ACC112 (cell line): ENCODE measurements around the gene RGL4.
"Not testable (repeated sequence)": the region's sequence is repeated elsewhere in the genome, so short reads cannot be mapped to it uniquely, and the experiment has no call there.

Source experiments
- H2AFZ ChIP-seq: fragments of 200-600 bp; sonication (generic); one replicate; pipeline ENCODE4 v1.6.0; 2017; ENCODE audit warnings: antibody characterized with exemption, low read length; ENCODE audit not compliant: unreplicated experiment
- H3K27ac ChIP-seq: fragments of 200-600 bp; sonication (generic); 2 replicates; pipeline ENCODE4 v1.5.1; 2014; ENCODE audit warnings: low read depth, mild to moderate bottlenecking, antibody characterized with exemption, low read length, moderate library complexity
- H3K27me3 ChIP-seq: fragments of 200-600 bp; sonication (generic); 2 replicates; pipeline ENCODE4 v1.6.1; 2014; ENCODE audit warnings: mild to moderate bottlenecking, antibody characterized with exemption, low read length, moderate library complexity, mixed read lengths; ENCODE audit not compliant: insufficient read depth
- H3K36me3 ChIP-seq: fragments of 200-600 bp; sonication (generic); 2 replicates; pipeline ENCODE4 v1.6.1; 2016; ENCODE audit warnings: mild to moderate bottlenecking, antibody characterized with exemption, low read length, moderate library complexity, mixed read lengths; ENCODE audit not compliant: insufficient read depth
- H3K4me1 ChIP-seq: fragments of 200-600 bp; sonication (generic); one replicate; pipeline ENCODE4 v1.6.1; 2016; ENCODE audit warnings: low read length, mixed read lengths; ENCODE audit not compliant: insufficient read depth, unreplicated experiment, control insufficient read depth
- H3K4me3 ChIP-seq: fragments of 200-600 bp; sonication (generic); 2 replicates; pipeline ENCODE4 v1.5.1; 2014; ENCODE audit warnings: mild to moderate bottlenecking, low read depth, low read length
- H3K79me2 ChIP-seq: fragments of 200-600 bp; sonication (generic); one replicate; pipeline ENCODE4 v1.6.0; 2016; ENCODE audit warnings: low read length; ENCODE audit not compliant: control insufficient read depth, unreplicated experiment, insufficient read depth

Gene RGL4, protein sequence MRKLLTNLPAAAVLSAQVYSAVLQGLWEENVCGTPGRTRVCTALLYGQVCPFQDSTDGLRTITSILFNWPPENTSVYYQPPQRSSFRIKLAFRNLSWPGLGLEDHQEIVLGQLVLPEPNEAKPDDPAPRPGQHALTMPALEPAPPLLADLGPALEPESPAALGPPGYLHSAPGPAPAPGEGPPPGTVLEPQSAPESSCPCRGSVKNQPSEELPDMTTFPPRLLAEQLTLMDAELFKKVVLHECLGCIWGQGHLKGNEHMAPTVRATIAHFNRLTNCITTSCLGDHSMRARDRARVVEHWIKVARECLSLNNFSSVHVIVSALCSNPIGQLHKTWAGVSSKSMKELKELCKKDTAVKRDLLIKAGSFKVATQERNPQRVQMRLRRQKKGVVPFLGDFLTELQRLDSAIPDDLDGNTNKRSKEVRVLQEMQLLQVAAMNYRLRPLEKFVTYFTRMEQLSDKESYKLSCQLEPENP

DNA sequence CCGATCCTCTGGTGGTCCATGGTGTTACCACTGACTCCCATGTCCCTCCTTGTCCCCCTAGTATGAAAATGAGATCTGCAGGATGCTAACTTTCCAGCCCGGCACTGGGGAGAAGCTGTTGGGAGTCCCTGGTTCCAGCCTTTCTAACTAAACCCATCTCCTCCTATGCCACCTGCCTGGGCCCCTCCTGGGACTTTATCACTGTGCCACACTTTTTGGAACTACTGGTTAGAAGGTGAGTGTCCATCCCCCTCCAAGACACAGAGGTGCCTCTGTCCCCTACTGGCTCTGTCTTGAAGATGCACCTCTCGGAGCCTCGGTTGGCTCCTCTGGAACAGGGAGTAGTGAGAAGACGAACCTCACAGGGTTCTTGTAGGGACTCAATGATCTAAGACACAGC is at the start of gene RGL4:
Gene RGL4, plus strand, starts transcription at position 301 of the 400 bp plus-strand sequence. CDS start 1,018 bp downstream, outside the sequence.
- no peak within 1 kb of the TSS for H2AFZ ChIP-seq
- H3K36me3 ChIP-seq: no peaks in the 10 kb centered on the region
- no peaks in the 10 kb centered on the region for H3K4me1 ChIP-seq
- H3K4me3 ChIP-seq: no peak within 1 kb of the TSS
- no peak within 1 kb of the TSS for H3K27ac ChIP-seq
- no peaks in the 10 kb centered on the region for H3K27me3 ChIP-seq
- H3K79me2 ChIP-seq: no peaks in the 10 kb centered on the region

DNA sequence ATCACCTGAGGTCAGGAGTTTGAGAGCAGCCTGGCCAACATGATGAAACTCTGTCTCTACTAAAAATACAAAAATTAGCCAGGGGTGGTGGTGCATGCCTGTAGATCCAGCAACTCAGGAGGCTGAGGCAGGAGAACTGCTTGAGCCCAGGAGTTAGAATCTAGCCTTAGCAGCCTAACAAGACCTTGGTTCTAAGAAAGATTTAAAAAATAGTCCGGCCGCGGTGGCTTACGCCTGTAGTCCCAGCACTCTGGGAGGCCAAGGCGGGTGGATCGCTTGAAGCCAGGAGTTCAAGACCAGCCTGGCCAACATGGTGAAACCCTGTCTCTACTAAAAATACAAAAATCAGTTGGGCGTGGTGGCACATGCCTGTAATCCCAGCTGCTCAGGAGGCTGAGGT is 44.3 kb upstream of the RGL4 start:
- not testable (repeated sequence) for H3K79me2 ChIP-seq

DNA sequence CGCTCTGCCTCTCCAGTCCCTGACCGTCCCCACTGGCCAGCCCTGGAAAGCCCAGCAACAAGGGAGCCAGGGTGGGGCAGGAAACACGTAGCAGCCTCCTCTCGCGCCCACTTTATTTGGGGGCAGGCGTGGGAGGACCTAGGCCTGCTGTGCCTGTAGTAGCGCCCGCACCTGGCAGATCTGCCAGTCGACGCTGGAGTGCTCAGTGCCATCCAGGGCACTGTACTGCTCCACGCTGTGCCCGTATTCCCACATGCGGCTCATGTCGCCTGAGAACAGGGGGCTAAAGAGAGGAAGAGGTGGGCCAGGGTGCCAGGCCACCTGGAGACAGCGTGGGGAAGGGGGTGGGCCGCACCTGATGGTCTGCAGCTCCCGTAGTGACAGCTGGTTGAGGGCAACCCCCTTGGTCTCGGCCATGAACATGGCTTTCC is 41.7 kb upstream of the RGL4 start:
- no peaks in the 10 kb centered on the region for H3K4me1 ChIP-seq
- H3K27me3 ChIP-seq: no peaks in the 10 kb centered on the region
- H3K27ac ChIP-seq: no peak overlapping the region
- H3K79me2 ChIP-seq: no peaks in the 10 kb centered on the region
- no peak overlapping the region for H3K4me3 ChIP-seq
- H3K36me3 ChIP-seq: no peaks in the 10 kb centered on the region
- no peak overlapping the region for H2AFZ ChIP-seq

More for the DNA sequence above, 44.3 kb upstream of the RGL4 start:
- H3K4me1 ChIP-seq, H3K36me3 ChIP-seq, H3K4me3 ChIP-seq, H2AFZ ChIP-seq, H3K27ac ChIP-seq, H3K27me3 ChIP-seq: not testable (repeated sequence)

DNA sequence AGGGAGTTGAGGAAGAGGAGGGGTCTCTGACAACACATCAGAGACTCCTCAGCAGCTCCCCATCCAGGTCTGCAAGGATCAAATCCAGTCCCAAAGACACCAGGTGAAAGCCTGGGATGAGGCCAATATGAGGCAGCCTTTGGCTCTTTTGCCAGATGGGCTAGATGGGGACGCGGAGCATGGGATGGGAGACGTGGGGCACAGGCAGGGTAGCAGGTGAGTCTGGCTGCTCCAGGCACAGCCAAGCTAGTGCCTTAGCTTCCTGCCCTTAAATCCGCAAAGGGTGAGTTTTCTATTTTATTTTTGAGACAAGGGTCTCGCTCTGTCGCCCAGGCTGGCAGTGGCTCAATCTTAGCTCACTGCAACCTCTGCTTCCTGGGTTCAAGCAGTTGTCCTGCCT is 39.1 kb upstream of the RGL4 start:
- no peaks in the 10 kb centered on the region for H3K36me3 ChIP-seq
- H2AFZ ChIP-seq: no peak overlapping the region
- H3K79me2 ChIP-seq: no peaks in the 10 kb centered on the region
- H3K27me3 ChIP-seq: no peaks in the 10 kb centered on the region
- no peaks in the 10 kb centered on the region for H3K4me1 ChIP-seq
- H3K4me3 ChIP-seq: no peak overlapping the region
- no peak overlapping the region for H3K27ac ChIP-seq

DNA sequence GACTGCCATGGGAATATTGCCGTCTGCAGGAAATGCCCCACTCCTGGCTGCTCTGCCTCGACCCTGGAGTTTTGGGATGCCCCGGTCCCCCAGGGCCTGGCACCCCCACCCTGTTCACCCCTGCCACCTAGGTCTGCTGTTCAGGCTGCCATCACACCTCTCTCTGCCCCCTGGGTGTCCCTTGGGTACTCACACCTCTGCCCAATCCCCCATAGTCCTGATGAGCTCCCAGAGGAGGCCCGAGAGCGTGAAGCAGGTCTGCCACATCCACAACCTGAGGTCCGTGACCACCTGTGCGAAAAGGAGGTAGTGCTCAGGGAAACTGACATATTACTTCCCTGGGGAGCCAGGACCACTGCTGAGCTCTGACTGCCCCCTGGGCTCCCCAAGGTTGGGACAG is 38.5 kb upstream of the RGL4 start:
- H3K4me3 ChIP-seq: no peak overlapping the region
- no peaks in the 10 kb centered on the region for H3K36me3 ChIP-seq
- no peaks in the 10 kb centered on the region for H3K79me2 ChIP-seq
- no peaks in the 10 kb centered on the region for H3K4me1 ChIP-seq
- H3K27me3 ChIP-seq: no peaks in the 10 kb centered on the region
- no peak overlapping the region for H2AFZ ChIP-seq
- H3K27ac ChIP-seq: no peak overlapping the region

DNA sequence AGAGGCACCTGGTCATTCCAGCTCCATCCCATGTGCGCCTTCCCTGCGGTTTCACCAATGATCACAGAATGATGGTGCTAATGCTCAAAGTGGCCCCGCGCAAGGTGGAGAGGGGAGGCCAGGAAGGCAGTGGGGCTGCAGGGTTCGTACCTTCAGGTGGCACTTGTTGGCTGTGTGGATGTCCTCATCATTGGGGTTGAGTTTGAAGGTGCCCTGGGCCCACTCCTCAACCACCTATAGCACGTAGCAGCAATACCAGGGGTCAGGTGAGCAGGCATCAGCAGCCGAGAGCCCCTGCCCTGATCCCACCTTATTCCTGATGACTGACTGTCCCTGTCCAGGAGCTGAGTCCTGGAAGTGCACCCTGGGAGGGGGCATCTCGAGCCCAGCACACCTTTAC is 38.1 kb upstream of the RGL4 start:
- H3K4me3 ChIP-seq: no peak overlapping the region
- no peaks in the 10 kb centered on the region for H3K4me1 ChIP-seq
- no peak overlapping the region for H2AFZ ChIP-seq
- no peak overlapping the region for H3K27ac ChIP-seq
- no peaks in the 10 kb centered on the region for H3K79me2 ChIP-seq
- no peaks in the 10 kb centered on the region for H3K27me3 ChIP-seq
- no peaks in the 10 kb centered on the region for H3K36me3 ChIP-seq

DNA sequence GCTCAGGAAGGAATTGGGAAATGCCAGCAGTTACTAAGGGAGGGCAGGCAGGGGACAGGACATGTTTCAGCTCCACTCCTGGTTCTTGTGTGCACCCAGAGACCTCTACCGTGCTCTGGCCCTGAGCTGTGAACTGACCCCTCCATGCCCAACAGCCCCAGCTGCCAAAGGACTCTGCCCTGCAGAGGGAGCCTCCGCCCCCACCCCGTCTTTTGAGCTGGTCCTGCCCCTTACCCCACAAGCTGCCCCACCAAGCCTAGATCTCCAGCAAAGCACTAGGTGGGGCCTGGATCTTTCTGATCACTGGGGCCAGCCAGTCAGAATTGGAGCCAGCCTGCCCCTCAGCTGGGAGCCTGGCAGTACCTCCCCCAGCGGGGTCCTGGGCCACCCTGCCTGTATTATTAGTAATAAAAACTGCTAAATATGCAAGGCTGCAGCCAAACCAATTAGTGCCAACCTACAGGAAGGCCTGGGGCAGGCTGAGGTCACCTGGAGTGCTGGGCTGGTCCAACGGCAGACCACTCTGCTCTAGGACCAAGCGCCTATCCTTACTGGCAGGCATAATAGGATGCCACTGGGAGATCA is 34.8 kb upstream of the RGL4 start:
- no peaks in the 10 kb centered on the region for H3K79me2 ChIP-seq
- H3K4me3 ChIP-seq: no peak overlapping the region
- no peak overlapping the region for H2AFZ ChIP-seq
- no peaks in the 10 kb centered on the region for H3K27me3 ChIP-seq
- H3K27ac ChIP-seq: no peak overlapping the region
- H3K4me1 ChIP-seq: no peaks in the 10 kb centered on the region
- H3K36me3 ChIP-seq: no peaks in the 10 kb centered on the region

DNA sequence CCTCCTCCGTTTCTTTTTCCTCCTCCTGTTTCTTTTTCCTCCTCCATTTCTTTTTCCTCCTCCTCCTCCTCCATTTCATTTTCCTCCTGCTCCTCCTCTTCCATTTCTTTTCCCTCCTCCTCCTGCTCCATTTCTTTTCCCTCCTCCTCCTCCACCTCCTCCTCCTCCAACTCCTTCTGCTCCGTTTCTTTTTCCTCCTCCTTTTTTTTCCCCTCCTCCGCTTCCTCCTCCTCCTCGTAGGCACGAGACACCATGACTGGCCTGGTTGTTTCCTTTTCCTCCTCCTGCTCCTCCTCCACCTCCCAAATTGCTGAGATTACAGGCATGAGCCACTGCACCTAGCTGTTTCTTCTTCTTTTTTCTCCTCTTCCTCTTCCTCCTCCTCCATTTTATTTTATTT is 33.1 kb upstream of the RGL4 start:
- H3K4me3 ChIP-seq: no peak overlapping the region
- H3K27ac ChIP-seq: no peak overlapping the region
- H3K79me2 ChIP-seq: no peaks in the 10 kb centered on the region
- H2AFZ ChIP-seq: no peak overlapping the region
- H3K27me3 ChIP-seq: no peaks in the 10 kb centered on the region
- H3K36me3 ChIP-seq: no peaks in the 10 kb centered on the region
- no peaks in the 10 kb centered on the region for H3K4me1 ChIP-seq

DNA sequence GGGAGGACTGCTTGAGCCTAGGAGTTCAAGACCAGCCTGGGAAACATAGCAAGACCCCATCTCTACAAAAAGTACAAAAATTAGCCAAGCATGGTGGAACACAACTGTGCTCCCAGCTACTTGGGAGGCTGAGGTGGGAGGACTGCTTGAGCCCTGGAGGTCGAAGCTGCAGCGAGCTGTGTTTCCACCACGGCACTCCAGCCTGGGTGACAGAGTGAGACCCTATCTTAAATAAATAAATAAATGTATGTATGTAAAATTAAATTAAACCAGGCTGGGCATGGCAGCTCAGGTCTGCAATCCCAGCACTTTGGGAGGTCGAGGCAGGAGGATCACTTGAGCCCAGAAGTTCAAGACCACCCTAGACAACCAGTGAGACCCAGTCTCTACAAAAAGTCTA is 30.4 kb upstream of the RGL4 start:
- H3K27me3 ChIP-seq, H3K4me1 ChIP-seq, H3K79me2 ChIP-seq, H3K4me3 ChIP-seq, H3K36me3 ChIP-seq, H3K27ac ChIP-seq, H2AFZ ChIP-seq: not testable (repeated sequence)

DNA sequence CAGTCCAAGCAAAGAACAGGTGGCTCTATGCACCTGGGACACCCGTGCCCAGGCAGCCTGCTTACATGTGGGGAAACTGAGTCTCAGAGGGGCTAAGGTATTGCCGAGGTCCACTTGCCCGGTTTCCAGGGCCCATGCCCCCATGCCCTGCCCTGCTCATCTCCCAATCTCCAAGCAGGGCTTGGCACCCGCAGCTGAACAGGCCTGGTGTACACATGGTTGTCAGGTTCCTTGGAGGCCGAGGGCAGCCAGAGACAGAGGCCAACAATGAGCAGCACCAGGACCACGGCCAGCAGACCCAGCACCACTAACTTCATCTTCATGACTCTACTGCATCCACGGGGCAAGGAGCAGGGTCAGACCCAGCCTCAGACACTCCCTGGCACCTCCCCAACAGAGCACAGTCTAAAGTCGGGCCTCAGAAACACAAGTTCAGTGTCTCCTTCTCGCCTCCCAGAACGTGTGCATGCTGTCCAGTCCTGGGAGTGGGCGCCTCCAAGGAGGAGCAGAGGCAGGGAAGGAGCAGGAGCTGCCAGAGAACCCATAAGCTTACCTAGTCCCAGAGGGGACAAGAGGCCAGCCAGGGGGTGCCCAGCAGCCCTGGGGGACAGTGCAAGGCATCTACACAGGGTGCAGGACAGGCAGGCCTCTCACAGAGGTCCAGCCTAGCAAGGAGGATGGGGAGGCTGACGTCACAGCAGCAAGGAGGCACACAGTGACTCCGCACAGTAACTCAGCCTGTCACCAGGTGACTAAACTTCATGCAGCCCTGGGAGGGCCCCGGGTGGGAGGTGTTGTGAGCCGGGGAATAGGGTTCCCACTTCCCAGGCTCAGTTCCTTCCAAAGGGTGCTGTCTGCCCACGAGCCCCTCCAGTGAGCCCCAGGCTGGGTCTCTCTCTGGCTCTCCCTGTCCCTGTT is 20.2 kb upstream of the RGL4 start:
- no peak overlapping the region for H2AFZ ChIP-seq
- no peak overlapping the region for H3K4me3 ChIP-seq
- H3K27me3 ChIP-seq: no peaks in the 10 kb centered on the region
- no peaks in the 10 kb centered on the region for H3K36me3 ChIP-seq
- H3K79me2 ChIP-seq: no peaks in the 10 kb centered on the region
- no peaks in the 10 kb centered on the region for H3K4me1 ChIP-seq
- H3K27ac ChIP-seq: no peak overlapping the region
